HG03354 (cell line): ENCODE results near the gene F3.
"Not testable (repeated sequence)": the region's sequence is repeated elsewhere in the genome, so short reads cannot be mapped to it uniquely, and the experiment has no call there.

Source experiments
- ATAC-seq: cut with Tn5 transposase; IDR thresholded peaks from one replicate; pipeline ENCODE4 v1.9.1; 2021; ENCODE audit warnings: mild to moderate bottlenecking; ENCODE audit not compliant: unreplicated experiment, poor library complexity, severe bottlenecking

The F3 gene

GRCh38 chr1:94541246-94542087, at the start of gene F3:
Gene F3 (minus strand): TSS chr1:94541759. CDS start chr1:94541636, 123 bp downstream.
- ATAC-seq = peak; percentile 78

GRCh38 chr1:94590203-94591137, 48.9 kb upstream of the F3 start:
- no peak for ATAC-seq

- ATAC-seq = no peak
These were observed 48.2 kb upstream of the F3 start for GRCh38 chr1:94589728-94590127.

- no peak for ATAC-seq
These were observed 41.0 kb upstream of the F3 start for GRCh38 chr1:94582565-94582964.

- ATAC-seq = no peak
These were observed 39.0 kb upstream of the F3 start for GRCh38 chr1:94580367-94581115.

GRCh38 chr1:94579876-94580294, 38.3 kb upstream of the F3 start:
- ATAC-seq = no peak

- ATAC-seq = no peak
These were observed 37.3 kb upstream of the F3 start for GRCh38 chr1:94578856-94579255.

- ATAC-seq = not testable (repeated sequence)
These were observed 32.4 kb upstream of the F3 start for GRCh38 chr1:94573917-94574316.

- no peak for ATAC-seq
These were observed 31.2 kb upstream of the F3 start for GRCh38 chr1:94572780-94573179.

- ATAC-seq = not testable (repeated sequence)
These were observed 29.4 kb upstream of the F3 start for GRCh38 chr1:94570965-94571364.

- ATAC-seq = not testable (repeated sequence)
These were observed 27.2 kb upstream of the F3 start for GRCh38 chr1:94568806-94569205.

- not testable (repeated sequence) for ATAC-seq
These were observed 26.5 kb upstream of the F3 start for GRCh38 chr1:94567975-94568607.

- ATAC-seq = not testable (repeated sequence)
These were observed 24.9 kb upstream of the F3 start for GRCh38 chr1:94566436-94566835.

GRCh38 chr1:94565901-94566300, 24.3 kb upstream of the F3 start:
- ATAC-seq = no peak

GRCh38 chr1:94562519-94563260, 21.1 kb upstream of the F3 start:
- no peak for ATAC-seq

- ATAC-seq = no peak
These were observed 18.8 kb upstream of the F3 start for GRCh38 chr1:94560333-94560732.

- no peak for ATAC-seq
These were observed 18.4 kb upstream of the F3 start for GRCh38 chr1:94559921-94560320.

GRCh38 chr1:94555091-94555490, 13.5 kb upstream of the F3 start:
- no peak for ATAC-seq

GRCh38 chr1:94554580-94554979, 13.0 kb upstream of the F3 start:
- no peak for ATAC-seq
